Amniotic stem cell (primary cell): ENCODE measurements around the gene PCED1B.

Source experiments
- DNase-seq: peaks from one replicate; lab custom pipeline; 2025; lab: John Stamatoyannopoulos, UW

The PCED1B gene

GRCh38 chr12:47231456-47231855 lies 152.0 kb downstream of the PCED1B start:
- DNase-seq, result no peak

GRCh38 chr12:47234576-47235141 lies 155.2 kb downstream of the PCED1B start:
- DNase-seq, result no peak

DNA sequence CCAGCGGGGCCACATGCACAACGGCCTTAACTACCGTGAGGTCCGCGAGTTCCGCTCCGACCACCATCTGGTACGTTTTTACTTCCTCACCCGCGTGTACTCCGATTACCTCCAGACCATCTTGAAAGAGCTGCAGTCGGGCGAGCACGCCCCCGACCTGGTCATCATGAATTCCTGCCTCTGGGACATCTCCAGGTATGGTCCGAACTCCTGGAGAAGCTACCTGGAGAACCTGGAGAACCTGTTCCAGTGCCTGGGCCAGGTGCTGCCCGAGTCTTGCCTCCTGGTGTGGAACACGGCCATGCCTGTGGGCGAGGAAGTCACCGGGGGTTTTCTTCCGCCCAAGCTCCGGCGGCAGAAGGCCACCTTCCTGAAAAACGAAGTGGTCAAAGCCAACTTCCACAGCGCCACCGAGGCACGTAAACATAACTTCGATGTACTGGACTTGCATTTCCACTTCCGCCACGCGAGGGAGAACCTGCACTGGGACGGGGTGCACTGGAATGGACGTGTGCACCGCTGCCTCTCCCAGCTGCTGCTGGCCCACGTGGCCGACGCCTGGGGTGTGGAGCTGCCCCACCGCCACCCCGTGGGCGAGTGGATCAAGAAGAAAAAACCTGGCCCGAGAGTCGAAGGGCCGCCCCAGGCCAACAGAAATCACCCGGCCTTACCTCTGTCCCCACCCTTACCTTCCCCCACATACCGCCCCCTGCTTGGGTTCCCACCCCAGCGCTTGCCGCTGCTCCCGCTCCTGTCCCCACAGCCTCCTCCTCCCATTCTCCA lies 156.0 kb downstream of the PCED1B start:
- DNase-seq, result no peak

DNA sequence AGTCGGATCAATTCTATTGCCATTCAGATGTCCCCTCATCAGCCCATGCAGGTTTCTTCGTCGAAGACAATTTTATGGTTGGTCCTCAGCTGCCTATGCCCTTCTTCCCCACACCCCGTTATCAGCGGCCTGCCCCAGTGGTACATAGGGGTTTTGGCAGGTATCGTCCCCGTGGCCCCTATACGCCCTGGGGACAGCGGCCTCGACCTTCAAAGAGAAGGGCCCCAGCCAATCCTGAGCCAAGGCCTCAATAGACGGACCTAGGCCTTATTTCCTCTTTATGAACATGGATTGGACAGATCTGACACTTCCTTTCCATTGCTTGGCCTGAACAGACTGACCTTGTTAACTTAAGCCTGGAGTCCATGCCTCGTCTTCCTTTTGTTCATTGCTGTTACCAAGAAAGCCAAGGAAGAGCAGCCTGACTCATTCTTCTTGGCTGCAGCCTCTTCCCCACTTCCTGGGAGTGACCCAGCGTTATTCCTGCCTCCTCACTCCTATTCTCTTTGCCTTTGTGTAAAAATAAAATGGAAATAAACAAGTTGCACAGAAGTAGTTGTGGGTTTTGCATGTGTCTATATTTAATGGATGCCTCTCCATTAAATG lies 156.8 kb downstream of the PCED1B start:
- DNase-seq, result no peak

DNA sequence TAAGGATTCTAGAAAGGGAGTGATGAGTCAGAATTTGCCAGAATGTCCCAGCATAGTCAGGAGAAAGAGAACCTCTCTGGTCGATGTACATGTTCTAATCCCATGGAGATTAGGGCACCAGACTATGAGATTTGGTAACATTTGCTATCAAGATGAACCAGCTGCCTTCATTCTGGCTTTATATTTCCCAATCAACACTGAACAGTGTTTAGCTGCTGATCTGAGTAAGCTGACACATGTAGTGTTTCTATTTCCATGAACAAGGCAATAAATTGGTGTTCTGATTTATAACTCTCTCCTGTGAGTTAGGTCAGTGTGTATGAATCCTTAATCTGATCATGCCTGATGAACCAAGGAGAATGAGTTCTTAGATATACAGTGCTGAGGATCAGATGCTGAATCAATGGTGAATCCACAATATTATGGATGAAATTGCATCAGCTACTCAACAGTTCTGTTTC lies 158.4 kb downstream of the PCED1B start:
- no peak for DNase-seq

DNA sequence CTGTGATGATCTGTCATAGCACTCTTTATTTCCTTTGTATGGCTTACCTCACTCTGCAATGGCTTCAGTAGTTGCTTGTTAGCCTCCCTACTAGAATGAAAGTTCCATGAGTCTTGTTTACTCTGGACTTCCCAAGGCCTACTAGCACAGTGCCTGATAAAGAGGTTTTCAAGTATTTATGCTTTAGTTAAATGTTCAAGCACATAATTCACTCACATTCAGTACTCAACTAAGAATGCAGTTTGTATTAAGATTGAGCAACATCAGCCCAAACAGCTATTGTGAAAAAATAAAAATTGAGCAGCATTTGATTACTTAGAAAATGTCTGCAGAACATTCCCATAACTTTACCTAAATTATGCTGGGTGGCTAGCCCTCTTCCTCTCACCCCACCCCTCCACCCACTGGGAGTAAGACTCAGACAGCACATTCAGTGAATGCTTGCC lies 159.3 kb downstream of the PCED1B start:
- DNase-seq, result no peak

- DNase-seq, result no peak
Measured at GRCh38 chr12:47242426-47242825, 163.0 kb downstream of the PCED1B start.

GRCh38 chr12:47244835-47245234 lies 165.4 kb downstream of the PCED1B start:
- DNase-seq, result no peak

GRCh38 chr12:47245623-47246022 lies 166.2 kb downstream of the PCED1B start:
- DNase-seq, result no peak

- DNase-seq, result no peak
Measured at GRCh38 chr12:47247418-47247817, 168.0 kb downstream of the PCED1B start.

GRCh38 chr12:47249082-47249481 lies 169.7 kb downstream of the PCED1B start:
- DNase-seq, result no peak

GRCh38 chr12:47249719-47250357 lies 170.4 kb downstream of the PCED1B start:
- DNase-seq, result no peak

GRCh38 chr12:47251919-47252318 lies 172.5 kb downstream of the PCED1B start:
- DNase-seq, result no peak

- DNase-seq, result no peak
Measured at GRCh38 chr12:47264951-47265350, 185.5 kb downstream of the PCED1B start.

- no peak for DNase-seq
Measured at GRCh38 chr12:47265391-47265790, 186.0 kb downstream of the PCED1B start.

DNA sequence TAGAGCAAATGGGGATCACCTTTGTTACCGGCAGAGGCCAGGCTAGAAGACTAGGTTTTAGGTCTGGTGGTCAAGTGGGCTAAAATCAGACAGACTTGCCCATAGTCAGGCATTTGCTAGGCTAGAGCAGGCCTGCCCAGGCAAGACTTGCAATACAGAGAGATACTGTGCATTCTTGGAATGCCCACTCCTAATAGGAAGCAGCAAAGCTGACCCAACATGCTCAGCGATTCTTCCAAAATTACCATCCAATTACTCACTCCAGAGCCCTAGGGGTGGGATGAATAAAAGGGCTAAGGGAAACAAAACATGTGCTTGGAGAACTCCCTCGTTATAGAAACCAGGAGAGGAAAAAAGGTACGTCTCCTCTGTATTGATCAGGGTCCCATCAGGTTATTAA lies 188.2 kb downstream of the PCED1B start:
- no peak for DNase-seq

DNA sequence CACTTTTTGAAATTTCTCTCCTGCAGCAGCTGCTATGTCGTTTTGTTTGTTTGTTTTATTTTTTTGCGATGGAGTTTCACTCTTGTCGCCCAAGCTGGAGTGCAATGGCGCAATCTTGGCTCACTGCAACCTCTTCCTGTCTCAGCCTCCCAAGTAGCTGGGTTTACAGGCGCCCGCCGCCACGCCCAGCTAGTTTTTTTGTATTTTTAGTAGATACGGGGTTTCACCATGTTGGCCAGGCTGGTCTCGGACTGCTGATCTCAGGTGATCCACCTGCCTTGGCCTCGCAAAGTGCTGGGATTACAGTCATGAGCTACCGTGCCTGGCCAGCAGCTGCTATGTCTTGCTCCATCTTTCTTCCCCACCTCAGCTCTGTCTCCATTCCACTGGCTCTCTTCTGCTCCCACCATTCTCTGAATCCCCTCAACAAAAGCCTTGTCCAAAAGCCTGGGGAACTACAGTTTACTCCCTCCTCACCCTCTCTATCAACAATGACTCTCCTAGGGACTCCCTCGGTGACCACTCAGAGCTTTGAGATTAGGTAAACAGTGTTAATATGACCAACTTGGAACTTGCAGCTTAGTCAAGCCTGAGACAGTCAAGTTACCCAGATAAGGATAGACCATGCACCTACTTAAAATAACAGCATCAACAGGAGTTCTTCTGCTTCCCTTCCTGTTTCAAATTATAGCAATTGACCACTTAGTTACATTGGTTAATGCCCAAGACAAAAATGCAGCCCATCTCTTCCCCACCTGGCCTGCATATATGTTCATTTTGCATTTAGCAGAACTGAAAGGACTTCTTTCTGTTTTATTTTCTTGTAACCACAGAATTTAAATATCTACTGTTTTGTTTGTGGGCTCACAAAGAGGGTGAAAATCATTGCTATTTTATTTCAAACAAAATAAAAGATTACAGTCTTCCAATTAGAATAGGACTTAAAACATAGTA lies 189.4 kb downstream of the PCED1B start:
- no peak for DNase-seq

DNA sequence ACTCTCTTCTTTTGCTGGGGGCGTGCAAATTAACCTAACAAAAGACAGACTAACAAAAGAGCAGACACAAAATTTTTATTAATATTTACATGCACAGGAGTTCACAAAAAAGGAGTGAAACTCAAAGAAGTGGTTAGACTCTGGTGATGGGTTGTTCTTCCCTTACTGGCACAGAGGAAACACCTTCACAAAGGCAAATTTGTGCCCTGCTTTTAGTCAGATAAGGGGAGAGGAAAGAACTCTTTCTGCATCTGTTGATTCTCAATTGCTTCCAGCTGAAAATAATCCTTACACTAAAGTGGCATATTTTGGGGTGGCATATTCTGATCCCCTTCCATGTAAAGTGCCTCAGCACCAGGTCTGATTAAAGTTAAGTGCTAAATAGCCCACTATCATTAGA lies 190.5 kb downstream of the PCED1B start:
- no peak for DNase-seq

DNA sequence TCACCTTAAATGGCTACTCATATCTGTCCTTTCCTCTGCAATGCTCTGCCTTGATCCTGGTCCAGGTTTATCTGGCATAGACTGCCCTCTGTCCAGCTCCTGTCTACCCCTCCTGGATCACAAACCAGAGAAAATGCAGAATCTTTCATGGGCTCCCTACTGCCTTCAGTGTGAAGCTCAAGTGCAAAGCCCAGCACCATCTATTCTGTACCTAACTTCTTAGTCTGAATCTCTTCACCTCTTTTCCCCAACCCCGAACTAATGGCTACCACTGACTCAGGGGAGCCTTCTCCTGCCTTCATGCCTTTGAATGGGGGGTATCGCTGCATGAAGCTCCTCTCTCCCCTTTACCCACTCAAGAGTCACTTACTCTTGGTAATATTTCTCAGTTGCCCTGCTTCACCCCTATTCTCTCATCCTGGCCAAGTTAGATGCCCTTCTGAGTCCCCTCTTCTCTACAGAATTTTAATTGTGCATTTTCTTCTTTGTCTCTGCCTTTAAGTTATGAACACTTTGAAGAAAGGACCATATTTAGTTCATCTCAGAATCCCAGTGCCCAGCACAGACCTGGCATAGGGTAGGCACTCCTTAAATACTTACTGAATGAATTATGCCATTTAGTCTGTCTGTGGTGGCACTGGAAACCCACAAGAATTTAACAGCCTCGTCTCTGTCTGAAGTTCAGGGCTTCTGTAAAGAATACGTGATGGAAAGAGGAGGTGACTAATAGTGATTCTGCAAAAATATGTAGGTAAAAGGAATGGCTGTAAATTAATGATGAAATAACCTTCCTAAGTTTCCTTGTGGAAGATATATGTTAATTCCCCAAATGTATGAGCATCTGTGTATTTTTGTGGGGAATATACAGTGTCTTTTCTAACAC lies 191.6 kb downstream of the PCED1B start:
- peak; percentile 27 for DNase-seq

- DNase-seq, result no peak
Measured at GRCh38 chr12:47271800-47272239, 192.4 kb downstream of the PCED1B start.
